GM12865 (cell line): ENCODE data around the gene PTGER3.

Experiments used
- DNase-seq: peaks from one replicate; pipeline ENCODE4 v3.0.0; 2010; ENCODE audit warnings: low read depth
- H3K4me3 ChIP-seq: 2 replicates; pipeline ENCODE4 v1.5.1; 2011; ENCODE audit warnings: mild to moderate bottlenecking, low read depth, low read length, control low read depth
- CTCF ChIP-seq: IDR thresholded peaks from 2 replicates; pipeline ENCODE4 v1.5.1; 2011; ENCODE audit warnings: low read length, control low read depth, low read depth, inconsistent platforms; ENCODE audit not compliant: insufficient read depth; ENCODE audit errors: missing control alignments

Gene PTGER3

GRCh38 chr1:71047635-71048607, at the start of gene PTGER3:
TSS of gene PTGER3 (minus strand) at chr1:71047816. CDS start at chr1:71047577, 239 bp downstream.
- TF ChIP-seq CTCF: no peak
- no peak for DNase-seq
- H3K4me3 ChIP-seq: no peak within 1 kb of the TSS

GRCh38 chr1:71094913-71095312, 47.3 kb upstream of the PTGER3 start:
- H3K4me3 ChIP-seq: no peak overlapping the region
- TF ChIP-seq CTCF: no peak
- no peak for DNase-seq

- H3K4me3 ChIP-seq: no peak overlapping the region
- DNase-seq: no peak
- TF ChIP-seq CTCF: no peak
Measured at GRCh38 chr1:71093938-71094337, 46.3 kb upstream of the PTGER3 start.

GRCh38 chr1:71089536-71090270, 42.1 kb upstream of the PTGER3 start:
- no peak overlapping the region for H3K4me3 ChIP-seq

GRCh38 chr1:71088645-71089287, 41.1 kb upstream of the PTGER3 start:
- no peak overlapping the region for H3K4me3 ChIP-seq
- DNase-seq: no peak
- TF ChIP-seq CTCF: no peak

More at GRCh38 chr1:71089536-71090270, 42.1 kb upstream of the PTGER3 start:
- no peak for DNase-seq
- TF ChIP-seq CTCF: no peak

GRCh38 chr1:71087713-71088112, 40.1 kb upstream of the PTGER3 start:
- TF ChIP-seq CTCF: no peak

More at GRCh38 chr1:71087713-71088112, 40.1 kb upstream of the PTGER3 start:
- no peak overlapping the region for H3K4me3 ChIP-seq
- no peak for DNase-seq
